Measurements from ENCODE around the gene CREB1. TPM values are rescaled to one million over a fixed set of nuclear protein-coding genes. Genes with fewer than 3 reads are reported as not detected.
A peak's percentile ranks its signal among the peaks of the same experiment; 100 is the strongest.

CREB1 gene
- total RNA-seq, 1 experiment from 2014 or later = 71.3 TPM

GRCh38 chr2:207503234-207503633, 26.5 kb upstream of the CREB1 start:
- no peak overlapping the region for H3K4me3 Mint-ChIP-seq (ENCODE audit: unreplicated experiment)
- H3K4me1 Mint-ChIP-seq (ENCODE audit: insufficient read depth, unreplicated experiment) = peaks cover 34% of the 10 kb centered on the region
- POLR2A ChIA-PET = interaction anchor here (0.5 to 3.7 kb wide), 4 partner anchors 11 to 170 kb away, joined by 3 to 44 read pairs (median 14); partner anchors contain the start of gene CREB1

GRCh38 chr2:207504513-207505170, 25.1 kb upstream of the CREB1 start:
- peaks cover 34% of the 10 kb centered on the region for H3K4me1 Mint-ChIP-seq (ENCODE audit: insufficient read depth, unreplicated experiment)
- no peaks in the 10 kb centered on the region for H3K27me3 Mint-ChIP-seq (ENCODE audit: insufficient read depth, unreplicated experiment)
- CTCF ChIA-PET = interaction anchor here (0.5 to 2.7 kb wide), 18 partner anchors 15 to 724 kb away, joined by 3 to 9 read pairs (median 3); partner anchors contain the start of gene CREB1
- TF ChIP-seq CTCF (IDR thresholded peaks at IDR 0.05; ENCODE audit: unreplicated experiment) = no peak
- POLR2A ChIA-PET = interaction anchor here (0.6 to 3.7 kb wide), 13 partner anchors 8 to 954 kb away, joined by 3 to 44 read pairs (median 4); partner anchors contain the start of genes CCNYL1, CREB1, FASTKD2 and MDH1B
- H3K27ac Mint-ChIP-seq (ENCODE audit: low read depth, unreplicated experiment) = peak overlapping the region; percentile 95
- H3K4me3 Mint-ChIP-seq (ENCODE audit: unreplicated experiment) = peak overlapping the region; percentile 54
- intact Hi-C loops (cut with micrococcal nuclease) = loop anchor here (2.0 kb wide), 1 partner anchor 24 kb away; the partner anchor contains the start of gene CREB1
- no TSS peak for BruUV-seq (replicated peaks)
- DNase-seq (ENCODE audit: unreplicated experiment) = no peak
- H3K9me3 Mint-ChIP-seq (ENCODE audit: unreplicated experiment) = no peaks in the 10 kb centered on the region
- no peaks in the 10 kb centered on the region for H3K36me3 Mint-ChIP-seq (ENCODE audit: insufficient read depth, unreplicated experiment)

More at GRCh38 chr2:207503234-207503633, 26.5 kb upstream of the CREB1 start:
- Mint-ChIP-seq H3K36me3 (ENCODE audit: insufficient read depth, unreplicated experiment) (no peaks in the 10 kb centered on the region), H3K27me3 (ENCODE audit: insufficient read depth, unreplicated experiment) (no peaks in the 10 kb centered on the region), H3K9me3 (ENCODE audit: unreplicated experiment) (no peaks in the 10 kb centered on the region), H3K27ac (ENCODE audit: low read depth, unreplicated experiment) (peak overlapping the region; percentile 95)
- TF ChIP-seq CTCF (IDR thresholded peaks at IDR 0.05; ENCODE audit: unreplicated experiment) = no peak
- CTCF ChIA-PET = interaction anchor here (1.1 to 1.8 kb wide), 4 partner anchors 15 to 702 kb away, joined by 3 to 10 read pairs (median 4); no protein-coding TSS in a partner anchor
- DNase-seq (ENCODE audit: unreplicated experiment) = no peak
- BruUV-seq (replicated peaks) = no TSS peak
- intact Hi-C loops (cut with micrococcal nuclease) = no loop called here

GRCh38 chr2:207505171-207505570, 24.6 kb upstream of the CREB1 start:
- Mint-ChIP-seq H3K36me3 (ENCODE audit: insufficient read depth, unreplicated experiment) (no peaks in the 10 kb centered on the region), H3K27me3 (ENCODE audit: insufficient read depth, unreplicated experiment) (no peaks in the 10 kb centered on the region), H3K27ac (ENCODE audit: low read depth, unreplicated experiment) (peak overlapping the region; percentile 95), H3K4me1 (ENCODE audit: insufficient read depth, unreplicated experiment) (peaks cover 34% of the 10 kb centered on the region), H3K4me3 (ENCODE audit: unreplicated experiment) (peak overlapping the region; percentile 54), H3K9me3 (ENCODE audit: unreplicated experiment) (no peaks in the 10 kb centered on the region)
- intact Hi-C loops (cut with micrococcal nuclease) = loop anchor here (2.0 kb wide), 1 partner anchor 24 kb away; the partner anchor contains the start of gene CREB1
- ChIA-PET CTCF (interaction anchor here (0.6 to 2.7 kb wide), 10 partner anchors 16 to 535 kb away, joined by 3 to 9 read pairs (median 3); partner anchors contain the start of gene CREB1), POLR2A (interaction anchor here (0.6 to 3.7 kb wide), 13 partner anchors 9 to 955 kb away, joined by 3 to 44 read pairs (median 4); partner anchors contain the start of genes CCNYL1, CREB1, FASTKD2 and MDH1B)
- TF ChIP-seq CTCF (IDR thresholded peaks at IDR 0.05; ENCODE audit: unreplicated experiment) = no peak
- no peak for DNase-seq (ENCODE audit: unreplicated experiment)
- TSS peak; percentile 89 for BruUV-seq (replicated peaks)

GRCh38 chr2:207505728-207506127, 24.0 kb upstream of the CREB1 start:
- Mint-ChIP-seq H3K4me3 (ENCODE audit: unreplicated experiment) (peak overlapping the region; percentile 54), H3K27me3 (ENCODE audit: insufficient read depth, unreplicated experiment) (no peaks in the 10 kb centered on the region), H3K4me1 (ENCODE audit: insufficient read depth, unreplicated experiment) (peaks cover 34% of the 10 kb centered on the region), H3K36me3 (ENCODE audit: insufficient read depth, unreplicated experiment) (no peaks in the 10 kb centered on the region), H3K9me3 (ENCODE audit: unreplicated experiment) (no peaks in the 10 kb centered on the region), H3K27ac (ENCODE audit: low read depth, unreplicated experiment) (peak overlapping the region; percentile 95)
- ChIA-PET POLR2A (interaction anchor here (0.7 to 3.7 kb wide), 6 partner anchors 21 to 228 kb away, joined by 3 to 44 read pairs (median 4); partner anchors contain the start of genes CCNYL1, CREB1 and METTL21A), CTCF (interaction anchor here (1.4 to 2.7 kb wide), 2 partner anchors 33 to 228 kb away, joined by 5 to 9 read pairs; no protein-coding TSS in a partner anchor)
- intact Hi-C loops (cut with micrococcal nuclease) = loop anchor here (2.0 kb wide), 1 partner anchor 23 kb away; the partner anchor contains the start of gene CREB1
- BruUV-seq (replicated peaks) = no TSS peak
- no peak for TF ChIP-seq CTCF (IDR thresholded peaks at IDR 0.05; ENCODE audit: unreplicated experiment)
- DNase-seq (ENCODE audit: unreplicated experiment) = peak; percentile 80

Data from MCF 10A (cell line).